ENCODE data around the gene TRIP6.

DNA sequence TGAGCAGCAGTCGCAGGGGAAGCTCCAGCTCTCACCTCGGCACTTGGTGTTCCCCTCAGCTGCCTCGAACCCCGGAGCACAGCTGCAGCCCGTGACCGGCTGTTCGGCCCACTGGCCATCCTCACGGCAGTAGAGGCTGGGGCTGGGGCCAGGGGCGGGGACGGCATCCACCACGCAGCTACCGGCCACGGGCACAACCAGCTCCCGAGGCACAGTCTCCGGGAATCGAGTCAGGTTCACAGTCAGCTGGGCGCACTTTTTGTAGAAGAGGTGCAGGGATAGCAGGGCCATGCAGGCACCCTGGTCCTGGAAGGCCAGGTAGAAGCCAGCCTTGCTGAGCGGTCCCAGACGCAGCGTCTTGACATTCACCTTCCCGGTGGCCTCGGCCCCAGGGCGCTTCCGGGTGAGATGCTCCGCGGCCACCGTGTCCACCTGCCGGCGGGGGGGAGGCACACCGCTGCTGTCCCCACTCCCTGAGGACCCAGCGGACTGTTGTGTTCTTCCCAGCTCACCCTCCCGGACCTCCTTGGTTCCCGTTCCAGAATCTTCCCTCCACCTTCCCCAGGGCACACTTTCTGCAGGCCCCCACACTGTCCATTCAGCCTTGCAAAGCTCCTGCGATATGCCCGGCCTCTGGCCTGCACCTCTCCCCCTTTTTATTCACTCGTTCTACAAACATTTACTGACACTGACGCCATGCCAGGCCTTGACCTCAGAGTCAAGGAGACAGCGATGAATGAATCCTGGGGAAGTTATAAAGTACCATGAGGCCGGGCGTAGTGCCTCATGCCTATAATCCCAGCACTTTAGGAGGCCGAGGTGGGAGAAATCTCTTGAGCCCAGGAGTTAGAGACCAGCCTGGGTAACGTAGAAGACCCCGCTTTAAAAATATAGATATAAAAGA is 44.7 kb upstream of the TRIP6 start:
- TF ChIP-seq, protein P1, sequence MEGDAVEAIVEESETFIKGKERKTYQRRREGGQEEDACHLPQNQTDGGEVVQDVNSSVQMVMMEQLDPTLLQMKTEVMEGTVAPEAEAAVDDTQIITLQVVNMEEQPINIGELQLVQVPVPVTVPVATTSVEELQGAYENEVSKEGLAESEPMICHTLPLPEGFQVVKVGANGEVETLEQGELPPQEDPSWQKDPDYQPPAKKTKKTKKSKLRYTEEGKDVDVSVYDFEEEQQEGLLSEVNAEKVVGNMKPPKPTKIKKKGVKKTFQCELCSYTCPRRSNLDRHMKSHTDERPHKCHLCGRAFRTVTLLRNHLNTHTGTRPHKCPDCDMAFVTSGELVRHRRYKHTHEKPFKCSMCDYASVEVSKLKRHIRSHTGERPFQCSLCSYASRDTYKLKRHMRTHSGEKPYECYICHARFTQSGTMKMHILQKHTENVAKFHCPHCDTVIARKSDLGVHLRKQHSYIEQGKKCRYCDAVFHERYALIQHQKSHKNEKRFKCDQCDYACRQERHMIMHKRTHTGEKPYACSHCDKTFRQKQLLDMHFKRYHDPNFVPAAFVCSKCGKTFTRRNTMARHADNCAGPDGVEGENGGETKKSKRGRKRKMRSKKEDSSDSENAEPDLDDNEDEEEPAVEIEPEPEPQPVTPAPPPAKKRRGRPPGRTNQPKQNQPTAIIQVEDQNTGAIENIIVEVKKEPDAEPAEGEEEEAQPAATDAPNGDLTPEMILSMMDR (IDR thresholded peaks at IDR 0.05; ENCODE audit: insufficient read depth, low read depth, low read length): no peak
- no peak for TF ChIP-seq EZH2 (IDR thresholded peaks at IDR 0.05; ENCODE audit: insufficient read depth, low read length)

All from astrocyte (in vitro differentiated cells and primary cell).